ENCODE results near the gene PPM1A.
"Not testable (repeated sequence)": the region's sequence is repeated elsewhere in the genome, so short reads cannot be mapped to it uniquely, and the experiment has no call there.

Gene PPM1A

GRCh38 chr14:60317609-60318008, 68.6 kb downstream of the PPM1A start:
- Mint-ChIP-seq H3K9me3 (no peaks in the 10 kb centered on the region), H3K27me3 (peaks cover 16% of the 10 kb centered on the region), H3K27ac (no peak overlapping the region), H3K4me3 (no peak overlapping the region), H3K4me1 (no peaks in the 10 kb centered on the region)
- DNase-seq (no peak), ATAC-seq (no peak)

GRCh38 chr14:60320860-60321259, 71.8 kb downstream of the PPM1A start:
- H3K27ac Mint-ChIP-seq, DNase-seq, H3K9me3 Mint-ChIP-seq, H3K4me1 Mint-ChIP-seq, H3K4me3 Mint-ChIP-seq, ATAC-seq: not testable (repeated sequence)
- peaks cover 12% of the 10 kb centered on the region for H3K27me3 Mint-ChIP-seq

DNA sequence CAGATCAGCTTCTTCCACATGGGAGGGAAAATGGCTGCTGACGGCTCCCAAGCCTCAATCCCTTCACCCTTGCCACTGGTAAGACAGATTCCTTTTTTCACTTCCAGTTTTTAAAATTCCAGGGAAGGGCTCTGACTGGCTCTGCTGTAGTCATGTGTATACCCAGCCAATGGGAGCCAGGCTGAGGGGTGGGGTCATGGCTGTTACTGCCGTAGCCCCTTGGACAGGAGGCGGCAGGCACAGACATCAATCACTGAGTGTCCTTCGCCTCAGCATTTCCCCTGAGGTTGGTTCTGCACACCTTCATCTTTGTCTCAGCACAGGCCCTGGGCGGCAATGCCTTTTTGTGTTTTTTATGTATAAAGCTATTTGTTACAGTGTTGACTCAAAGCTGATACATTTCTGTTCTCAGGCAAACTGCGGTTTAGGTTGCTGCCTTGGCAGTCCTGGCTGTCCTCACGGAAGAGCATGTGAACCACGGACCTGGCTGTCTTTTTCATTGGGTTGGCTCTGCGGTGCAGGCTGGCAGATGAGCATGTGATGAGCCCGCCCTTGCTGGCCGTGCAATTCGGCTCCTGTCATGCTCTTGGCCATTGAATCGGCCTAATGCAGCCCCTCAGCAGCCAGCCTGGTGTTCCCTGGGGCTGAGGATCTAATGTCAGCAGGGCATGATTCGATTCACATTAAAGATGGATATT, 74.3 kb downstream of the PPM1A start:
- ATAC-seq: no peak
- Mint-ChIP-seq H3K4me3 (no peak overlapping the region), H3K9me3 (no peaks in the 10 kb centered on the region), H3K4me1 (peaks cover 12% of the 10 kb centered on the region), H3K27me3 (peaks cover 9% of the 10 kb centered on the region), H3K27ac (no peak overlapping the region)
- DNase-seq: no peak

GRCh38 chr14:60324837-60325236, 75.8 kb downstream of the PPM1A start:
- Mint-ChIP-seq H3K4me3 (no peak overlapping the region), H3K9me3 (no peaks in the 10 kb centered on the region), H3K27me3 (peaks cover 9% of the 10 kb centered on the region), H3K4me1 (peaks cover 25% of the 10 kb centered on the region), H3K27ac (peak overlapping the region in 1 of 2 donors; percentile 11)
- ATAC-seq: no peak
- DNase-seq: no peak

GRCh38 chr14:60326274-60326673, 77.3 kb downstream of the PPM1A start:
- no peak for DNase-seq
- Mint-ChIP-seq H3K4me1 (peaks cover 29% of the 10 kb centered on the region), H3K4me3 (no peak overlapping the region), H3K27me3 (peaks cover 9% of the 10 kb centered on the region), H3K9me3 (no peaks in the 10 kb centered on the region), H3K27ac (no peak overlapping the region)
- no peak for ATAC-seq

- peak; percentile 45 to 52 for DNase-seq
- Mint-ChIP-seq H3K27me3 (peaks cover 13% of the 10 kb centered on the region), H3K9me3 (no peaks in the 10 kb centered on the region), H3K4me1 (peaks cover 43% of the 10 kb centered on the region), H3K27ac (peak overlapping the region; percentile 9 to 92), H3K4me3 (peak overlapping the region; percentile 90)
- peak; percentile 49 for ATAC-seq
Observed at GRCh38 chr14:60327447-60328331, 78.7 kb downstream of the PPM1A start.

DNA sequence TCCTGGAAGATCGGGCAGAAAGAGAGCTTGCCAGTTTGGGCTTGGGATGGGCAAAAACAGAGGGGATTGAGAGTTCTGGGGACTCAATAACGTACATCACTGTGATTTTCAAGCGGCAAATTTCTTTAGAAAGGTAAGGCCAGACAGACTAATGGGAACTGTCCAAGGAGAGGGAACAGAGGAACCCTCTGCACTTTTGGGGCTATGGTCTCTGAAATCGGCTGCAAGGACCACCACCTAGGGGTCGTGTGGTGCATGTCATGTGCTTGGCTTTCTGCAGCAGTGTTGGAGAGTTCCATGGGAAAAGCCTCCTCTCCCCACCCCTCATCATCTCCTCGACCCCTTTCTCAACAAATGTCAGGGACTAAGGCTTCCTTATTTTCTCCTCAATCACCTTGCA, 79.6 kb downstream of the PPM1A start:
- H3K27ac Mint-ChIP-seq: no peak overlapping the region

DNA sequence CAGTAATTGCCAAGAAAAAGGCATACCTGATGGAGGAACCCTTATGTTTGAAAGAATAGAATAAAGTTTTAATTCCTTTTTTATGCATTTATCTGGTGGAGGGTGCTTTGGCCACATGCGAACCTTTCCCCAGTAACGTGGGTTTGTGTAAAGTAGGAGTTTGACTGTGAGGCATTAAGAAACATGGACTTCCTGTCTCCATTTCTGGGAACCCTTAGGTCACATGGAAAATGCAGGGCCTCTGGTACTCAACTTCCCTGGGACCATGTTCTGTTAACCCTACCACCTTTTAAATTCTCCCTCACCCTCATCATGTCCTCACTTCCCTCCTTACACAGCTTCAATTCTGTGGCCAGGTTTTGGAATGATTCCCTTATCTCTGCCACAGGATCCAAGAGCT, 80.3 kb downstream of the PPM1A start:
- H3K4me3 Mint-ChIP-seq: no peak overlapping the region
- H3K9me3 Mint-ChIP-seq: no peaks in the 10 kb centered on the region
- ATAC-seq (no peak), DNase-seq (no peak)
- peaks cover 29% of the 10 kb centered on the region for H3K27me3 Mint-ChIP-seq
- H3K4me1 Mint-ChIP-seq: peaks cover 48% of the 10 kb centered on the region
- no peak overlapping the region for H3K27ac Mint-ChIP-seq

More for the DNA sequence above, 79.6 kb downstream of the PPM1A start:
- Mint-ChIP-seq H3K4me1 (peaks cover 48% of the 10 kb centered on the region), H3K9me3 (no peaks in the 10 kb centered on the region), H3K4me3 (peak overlapping the region in 1 of 2 donors; percentile 27), H3K27me3 (peaks cover 22% of the 10 kb centered on the region)
- ATAC-seq (no peak), DNase-seq (no peak)

GRCh38 chr14:60331201-60332045, 82.4 kb downstream of the PPM1A start:
- Mint-ChIP-seq H3K4me1 (peaks cover 48% of the 10 kb centered on the region), H3K4me3 (peak overlapping the region; percentile 92 to 97), H3K27ac (peak overlapping the region; percentile 71 to 97), H3K27me3 (peaks cover 31% of the 10 kb centered on the region), H3K9me3 (no peaks in the 10 kb centered on the region)
- ATAC-seq (peak; percentile 86), DNase-seq (peak; percentile 81 to 82)

DNA sequence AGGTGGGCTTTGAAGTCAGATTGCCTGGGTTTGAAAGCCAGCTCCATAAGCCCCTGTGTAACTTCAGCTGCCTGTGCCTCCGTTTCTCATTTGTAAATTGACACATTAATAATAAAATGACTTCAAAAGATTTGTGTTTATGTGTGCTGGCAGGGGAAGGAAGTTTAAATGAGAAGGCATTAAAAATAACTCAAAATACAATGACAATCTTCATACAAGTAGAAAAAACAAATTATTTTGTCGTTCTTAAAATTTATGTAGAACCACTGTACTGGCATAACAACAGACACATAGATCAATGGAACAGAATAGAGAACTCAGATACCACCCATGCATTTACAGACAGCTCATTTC, 83.0 kb downstream of the PPM1A start:
- Mint-ChIP-seq H3K4me1 (peaks cover 47% of the 10 kb centered on the region), H3K4me3 (peak overlapping the region; percentile 92 to 97), H3K9me3 (no peaks in the 10 kb centered on the region), H3K27ac (peak overlapping the region; percentile 71 to 97), H3K27me3 (peaks cover 33% of the 10 kb centered on the region)
- ATAC-seq: no peak
- DNase-seq: no peak

DNA sequence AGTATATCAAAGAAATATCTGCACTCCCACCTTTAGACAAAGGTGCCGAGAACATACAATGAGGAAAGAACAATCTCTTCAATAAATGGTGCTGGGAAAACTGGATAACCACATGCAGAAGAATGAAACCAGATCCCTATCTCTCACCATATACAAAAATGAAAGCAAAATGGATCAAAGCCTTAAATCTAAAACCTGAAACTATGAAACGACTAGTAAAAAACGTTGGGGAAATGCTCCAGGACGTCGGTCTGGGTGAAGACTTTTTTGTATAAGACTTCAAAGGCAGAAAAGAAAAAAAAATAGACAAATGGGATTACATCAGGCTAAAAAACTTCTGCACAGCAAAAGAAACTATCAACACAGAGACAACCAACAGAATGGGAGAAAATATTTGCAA, 83.8 kb downstream of the PPM1A start:
- H3K27ac Mint-ChIP-seq: no peak overlapping the region
- no peak for DNase-seq
- H3K4me3 Mint-ChIP-seq: peak overlapping the region in 1 of 2 donors; percentile 97
- peaks cover 40% of the 10 kb centered on the region for H3K4me1 Mint-ChIP-seq
- no peak for ATAC-seq
- peaks cover 41% of the 10 kb centered on the region for H3K27me3 Mint-ChIP-seq
- H3K9me3 Mint-ChIP-seq: no peaks in the 10 kb centered on the region

DNA sequence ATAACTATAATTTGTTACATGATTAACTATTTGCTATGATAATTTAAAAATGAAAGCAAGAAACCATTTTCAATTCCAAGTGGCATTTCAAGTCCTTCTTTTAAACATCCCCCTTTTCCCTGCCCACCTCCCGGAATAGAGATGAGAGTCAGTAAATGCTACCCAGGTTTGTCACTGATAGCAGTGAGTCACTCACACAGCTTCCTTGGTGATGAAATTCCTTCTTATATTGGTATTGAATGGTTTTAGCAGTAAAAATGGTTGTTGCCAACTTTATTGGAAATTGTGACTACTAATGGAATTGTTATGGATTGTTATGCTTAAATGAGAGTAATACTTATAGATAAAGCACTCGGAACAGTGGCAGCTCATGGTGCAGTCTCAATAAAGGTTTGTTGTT, 90.5 kb downstream of the PPM1A start:
- Mint-ChIP-seq H3K4me1 (no peaks in the 10 kb centered on the region), H3K9me3 (no peaks in the 10 kb centered on the region), H3K27ac (no peak overlapping the region), H3K4me3 (no peak overlapping the region), H3K27me3 (peaks cover 30% of the 10 kb centered on the region)
- no peak for ATAC-seq
- DNase-seq: no peak

- peaks cover 9% of the 10 kb centered on the region for H3K27me3 Mint-ChIP-seq
- H3K9me3 Mint-ChIP-seq: no peaks in the 10 kb centered on the region
- H3K4me3 Mint-ChIP-seq: no peak overlapping the region
- DNase-seq (no peak), ATAC-seq (peak; percentile 33)
- no peak overlapping the region for H3K27ac Mint-ChIP-seq
- no peaks in the 10 kb centered on the region for H3K4me1 Mint-ChIP-seq
Observed at GRCh38 chr14:60343571-60344071, 94.6 kb downstream of the PPM1A start.

DNA sequence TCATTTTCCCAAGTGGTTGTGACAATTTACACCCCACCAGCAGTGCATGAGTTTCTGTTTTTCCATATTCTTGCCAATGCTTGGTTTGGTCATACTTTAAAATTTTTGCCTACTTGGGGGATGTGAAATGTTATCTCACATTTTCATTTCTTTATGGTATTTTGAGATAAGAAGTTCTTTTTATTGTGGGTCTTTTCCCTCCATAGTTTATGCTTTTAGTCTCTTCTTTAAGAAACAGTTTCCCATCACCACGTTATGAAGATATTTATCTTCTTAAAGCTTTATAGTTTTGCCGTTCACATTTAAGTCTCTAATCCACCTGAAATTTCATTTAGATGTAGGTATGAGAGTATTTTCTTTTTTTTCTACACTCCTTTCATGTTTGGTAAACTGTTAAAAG, 95.7 kb downstream of the PPM1A start:
- Mint-ChIP-seq H3K27me3 (peaks cover 7% of the 10 kb centered on the region), H3K4me3 (no peak overlapping the region), H3K4me1 (no peaks in the 10 kb centered on the region), H3K9me3 (no peaks in the 10 kb centered on the region), H3K27ac (no peak overlapping the region)
- ATAC-seq (no peak), DNase-seq (no peak)

- Mint-ChIP-seq H3K9me3 (no peaks in the 10 kb centered on the region), H3K4me1 (no peaks in the 10 kb centered on the region), H3K4me3 (no peak overlapping the region), H3K27ac (peak overlapping the region in 1 of 2 donors; percentile 59), H3K27me3 (peaks cover 10% of the 10 kb centered on the region)
- DNase-seq (no peak), ATAC-seq (no peak)
Observed at GRCh38 chr14:60346706-60347105, 97.7 kb downstream of the PPM1A start.
